ENCODE measurements around the gene LIN7A. TPM values are rescaled to one million over a fixed set of nuclear protein-coding genes. Genes with fewer than 3 reads are reported as not detected.

LIN7A gene
- total RNA-seq, 1 donor from 2014 or later = 31.7 TPM

DNA sequence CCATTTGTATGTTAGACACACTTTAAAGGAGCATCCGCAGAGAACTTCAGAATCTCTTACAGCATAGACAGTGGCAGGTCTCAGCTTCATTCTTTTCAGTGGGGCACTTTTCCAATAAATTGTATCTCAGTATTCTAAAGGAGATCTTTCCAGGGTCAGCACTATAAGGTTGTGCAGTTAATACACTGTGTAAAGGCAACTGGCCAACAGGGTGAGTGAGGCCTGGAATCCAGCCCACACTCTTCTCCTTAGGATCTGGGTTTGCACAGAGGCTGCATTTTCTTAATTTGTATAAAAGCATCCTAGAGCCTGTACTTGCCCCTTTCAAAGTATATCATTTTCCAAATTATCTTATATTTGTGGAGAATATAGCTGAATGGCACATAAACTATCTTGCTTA is 126.9 kb downstream of the LIN7A start:
- no peak for DNase-seq (ENCODE audit: low spot score)
- Histone ChIP-seq H3K79me2 (ENCODE audit: low read depth) (no peaks in the 10 kb centered on the region), H3K27ac (no peak overlapping the region), H3K9ac (no peak overlapping the region), H4K20me1 (ENCODE audit: low read depth) (no peaks in the 10 kb centered on the region), H3K4me2 (no peak overlapping the region), H3K36me3 (no peaks in the 10 kb centered on the region), H3K4me3 (no peak overlapping the region), H3K9me3 (ENCODE audit: low read depth) (no peaks in the 10 kb centered on the region), H3K4me1 (no peaks in the 10 kb centered on the region), H3F3A (ENCODE audit: low read depth) (no peaks in the 10 kb centered on the region), H2AFZ (replicated peaks) (no peak overlapping the region), H3K27me3 (no peaks in the 10 kb centered on the region)
- Mint-ChIP-seq H3K9me3 (no peaks in the 10 kb centered on the region), H3K27me3 (ENCODE audit: insufficient read depth, low read depth) (no peaks in the 10 kb centered on the region), H3K27ac (no peak overlapping the region), H3K4me3 (no peak overlapping the region), H3K36me3 (peaks cover 10% of the 10 kb centered on the region), H3K4me1 (no peaks in the 10 kb centered on the region)
- TF ChIP-seq, protein P1, sequence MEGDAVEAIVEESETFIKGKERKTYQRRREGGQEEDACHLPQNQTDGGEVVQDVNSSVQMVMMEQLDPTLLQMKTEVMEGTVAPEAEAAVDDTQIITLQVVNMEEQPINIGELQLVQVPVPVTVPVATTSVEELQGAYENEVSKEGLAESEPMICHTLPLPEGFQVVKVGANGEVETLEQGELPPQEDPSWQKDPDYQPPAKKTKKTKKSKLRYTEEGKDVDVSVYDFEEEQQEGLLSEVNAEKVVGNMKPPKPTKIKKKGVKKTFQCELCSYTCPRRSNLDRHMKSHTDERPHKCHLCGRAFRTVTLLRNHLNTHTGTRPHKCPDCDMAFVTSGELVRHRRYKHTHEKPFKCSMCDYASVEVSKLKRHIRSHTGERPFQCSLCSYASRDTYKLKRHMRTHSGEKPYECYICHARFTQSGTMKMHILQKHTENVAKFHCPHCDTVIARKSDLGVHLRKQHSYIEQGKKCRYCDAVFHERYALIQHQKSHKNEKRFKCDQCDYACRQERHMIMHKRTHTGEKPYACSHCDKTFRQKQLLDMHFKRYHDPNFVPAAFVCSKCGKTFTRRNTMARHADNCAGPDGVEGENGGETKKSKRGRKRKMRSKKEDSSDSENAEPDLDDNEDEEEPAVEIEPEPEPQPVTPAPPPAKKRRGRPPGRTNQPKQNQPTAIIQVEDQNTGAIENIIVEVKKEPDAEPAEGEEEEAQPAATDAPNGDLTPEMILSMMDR (IDR thresholded peaks at IDR 0.05) = no peak
- no peak for TF ChIP-seq EZH2phosphoT487 (IDR thresholded peaks at IDR 0.05)
- no peak for TF ChIP-seq EZH2 (IDR thresholded peaks at IDR 0.05)

DNA sequence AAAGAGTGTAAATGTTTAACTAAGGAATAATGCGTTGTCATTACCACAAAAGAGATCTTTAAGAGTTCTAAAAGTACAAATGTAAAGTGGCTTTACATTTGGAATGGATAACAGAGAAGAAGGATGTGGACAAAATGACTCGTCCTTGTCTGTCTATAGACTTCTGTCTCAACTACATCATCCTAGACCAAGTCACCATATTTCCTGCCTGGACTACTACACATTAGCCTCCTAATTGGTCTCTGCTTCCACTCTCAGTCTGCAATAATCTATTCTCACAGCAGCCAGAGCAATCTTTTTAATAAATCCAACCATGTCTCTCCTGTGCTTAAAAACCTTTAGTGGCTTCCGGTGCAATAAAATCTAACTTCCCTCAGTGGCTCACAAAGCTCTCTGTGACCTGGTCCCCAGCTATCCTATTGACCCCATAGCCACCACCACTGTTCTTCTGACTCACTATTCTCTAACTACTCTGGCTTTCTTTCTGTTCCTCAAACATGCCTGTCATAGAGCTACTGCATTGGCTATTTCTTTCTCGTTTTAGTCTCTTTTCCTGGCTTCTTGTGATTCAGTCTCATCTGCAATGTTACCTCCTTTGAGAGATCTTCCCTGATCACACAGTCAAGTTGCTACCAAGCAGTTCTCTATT is 130.0 kb downstream of the LIN7A start:
- TF ChIP-seq EZH2 (IDR thresholded peaks at IDR 0.05) (no peak), EZH2phosphoT487 (IDR thresholded peaks at IDR 0.05) (no peak)
- TF ChIP-seq, protein P1 (IDR thresholded peaks at IDR 0.05) = no peak
- Histone ChIP-seq H3K4me3 (no peak overlapping the region), H3K9ac (no peak overlapping the region), H3F3A (ENCODE audit: low read depth) (no peaks in the 10 kb centered on the region), H3K27ac (no peak overlapping the region), H3K4me2 (no peak overlapping the region), H2AFZ (replicated peaks) (no peak overlapping the region), H4K20me1 (ENCODE audit: low read depth) (no peaks in the 10 kb centered on the region), H3K4me1 (no peaks in the 10 kb centered on the region), H3K79me2 (ENCODE audit: low read depth) (no peaks in the 10 kb centered on the region), H3K36me3 (no peaks in the 10 kb centered on the region), H3K27me3 (no peaks in the 10 kb centered on the region), H3K9me3 (ENCODE audit: low read depth) (no peaks in the 10 kb centered on the region)
- H3K27me3 Mint-ChIP-seq (ENCODE audit: insufficient read depth, low read depth) = peaks cover 3% of the 10 kb centered on the region
- no peak overlapping the region for H3K27ac Mint-ChIP-seq
- H3K9me3 Mint-ChIP-seq = no peaks in the 10 kb centered on the region
- H3K36me3 Mint-ChIP-seq = peaks cover 13% of the 10 kb centered on the region
- H3K4me1 Mint-ChIP-seq = no peaks in the 10 kb centered on the region
- no peak for DNase-seq (ENCODE audit: low spot score)
- no peak overlapping the region for H3K4me3 Mint-ChIP-seq

DNA sequence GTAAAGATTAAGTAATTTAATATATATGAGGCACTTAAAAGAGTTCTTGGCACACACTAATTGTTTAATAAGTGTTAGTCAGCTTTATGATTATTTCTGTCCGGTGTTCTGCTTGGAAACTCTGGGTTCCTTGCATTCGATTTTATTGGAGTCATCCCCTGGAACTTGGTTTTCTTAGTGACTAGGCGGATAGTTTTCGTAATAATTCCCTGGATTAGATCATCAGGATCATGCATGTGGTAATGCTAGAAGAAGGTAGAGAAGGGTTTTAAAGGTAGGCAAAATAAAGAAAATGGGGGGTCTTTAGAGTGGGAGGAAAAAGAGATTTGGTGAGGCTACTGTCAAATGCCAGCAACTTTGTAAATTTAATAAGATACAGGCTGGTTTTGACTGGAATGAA is 132.6 kb downstream of the LIN7A start:
- Histone ChIP-seq H3F3A (ENCODE audit: low read depth) (no peaks in the 10 kb centered on the region), H3K27me3 (no peaks in the 10 kb centered on the region), H3K36me3 (no peaks in the 10 kb centered on the region), H3K9ac (no peak overlapping the region), H3K79me2 (ENCODE audit: low read depth) (no peaks in the 10 kb centered on the region), H3K4me3 (no peak overlapping the region), H3K27ac (no peak overlapping the region), H3K4me2 (no peak overlapping the region), H4K20me1 (ENCODE audit: low read depth) (no peaks in the 10 kb centered on the region), H2AFZ (replicated peaks) (no peak overlapping the region), H3K9me3 (ENCODE audit: low read depth) (no peaks in the 10 kb centered on the region), H3K4me1 (no peaks in the 10 kb centered on the region)
- H3K27me3 Mint-ChIP-seq (ENCODE audit: insufficient read depth, low read depth) = peaks cover 3% of the 10 kb centered on the region
- no peaks in the 10 kb centered on the region for H3K9me3 Mint-ChIP-seq
- no peaks in the 10 kb centered on the region for H3K4me1 Mint-ChIP-seq
- no peak for DNase-seq (ENCODE audit: low spot score)
- no peak overlapping the region for H3K27ac Mint-ChIP-seq
- H3K36me3 Mint-ChIP-seq = peaks cover 7% of the 10 kb centered on the region
- TF ChIP-seq, protein P1 (IDR thresholded peaks at IDR 0.05) = no peak
- TF ChIP-seq EZH2phosphoT487 (IDR thresholded peaks at IDR 0.05) (no peak), EZH2 (IDR thresholded peaks at IDR 0.05) (no peak)
- no peak overlapping the region for H3K4me3 Mint-ChIP-seq
